T-cell (primary cell): Measurements from ENCODE around the gene KIAA0930. TPM values are rescaled to one million over a fixed set of nuclear protein-coding genes. Genes with fewer than 3 reads are reported as not detected.

ENCODE experiments used
- ATAC-seq, 4 experiments: fragments of 200-7000 bp in 3 of 4; fragments of 150-1000 bp in 1 of 4; cut with Tn5 transposase; replicated peaks in 1 of 4; 1 replicate in 3 of 4; 2 replicates in 1 of 4; pipeline ENCODE4 v1.10.0; 2021; ENCODE audit warnings: moderate library complexity in 3 of 4, mild to moderate bottlenecking in 2 of 4, moderate number of reproducible peaks in 1 of 4
- CTCF ChIA-PET, 2 donors: fragments of 300-600 bp; sonication (Branson Sonifier 250); formaldehyde crosslinking; loops; one replicate each; lab custom pipeline; 2022; ENCODE audit warnings: antibody characterized with exemption in 2 of 2; lab: Charles Lee
- POLR2A ChIA-PET, 2 donors: fragments of 300-600 bp; sonication (Branson Sonifier 250); formaldehyde crosslinking; loops; one replicate each; lab custom pipeline; 2022; ENCODE audit warnings: antibody characterized with exemption in 2 of 2; lab: Charles Lee
- DNase-seq, 35 experiments: peaks; one replicate each; pipeline versions ENCODE4 v3.0.0 to v3.0.0-alpha.2; 2013 to 2023
- H3K27ac ChIP-seq: one replicate; pipeline ENCODE4 v1.5.1; 2013; ENCODE audit warnings: low read length
- H3K27me3 ChIP-seq, 2 experiments: replicated peaks in 1 of 2; 1 replicate in 1 of 2; 2 replicates in 1 of 2; pipeline versions ENCODE4 v1.6.1 to v1.7.0; 2013; ENCODE audit warnings: low read length in 1 of 2, mixed read lengths in 1 of 2; ENCODE audit not compliant: control insufficient read depth in 2 of 2, insufficient read depth in 2 of 2; ENCODE audit errors: extremely low read depth in 1 of 2
- H3K36me3 ChIP-seq, 2 donors: 1 replicate in 1 of 2; 2 replicates in 1 of 2; pipeline versions ENCODE4 v1.6.1 to v1.7.0; 2013; ENCODE audit warnings: low read length in 1 of 2; ENCODE audit not compliant: control insufficient read depth in 2 of 2, insufficient read depth in 1 of 2; ENCODE audit errors: extremely low read depth in 1 of 2
- H3K4me1 ChIP-seq, 2 experiments: 1 replicate in 1 of 2; 2 replicates in 1 of 2; pipeline versions ENCODE4 v1.6.1 to v1.7.0; 2013; ENCODE audit warnings: low read length in 2 of 2, mixed read lengths in 1 of 2; ENCODE audit not compliant: insufficient read depth in 2 of 2, control insufficient read depth in 1 of 2; ENCODE audit errors: extremely low read depth in 1 of 2
- H3K4me3 ChIP-seq, 2 donors: 1 replicate in 1 of 2; 2 replicates in 1 of 2; pipeline versions ENCODE4 v1.5.1 to v1.7.0; 2013; ENCODE audit warnings: mild to moderate bottlenecking in 2 of 2, low read length in 1 of 2, moderate library complexity in 1 of 2; ENCODE audit not compliant: control insufficient read depth in 1 of 2; ENCODE audit errors: extremely low read depth in 1 of 2
- H3K9me3 ChIP-seq: 2 replicates; pipeline ENCODE4 v1.7.0; 2013
- H3K27ac Mint-ChIP-seq, 2 donors: one replicate each; pipeline ENCODE4 v1.8.0; 2020 to 2021; ENCODE audit warnings: mild to moderate bottlenecking in 2 of 2, mixed read lengths in 2 of 2
- H3K27me3 Mint-ChIP-seq, 2 donors: one replicate each; pipeline ENCODE4 v1.8.0; 2021 to 2022; ENCODE audit warnings: mixed read lengths in 2 of 2
- H3K36me3 Mint-ChIP-seq: one replicate; pipeline ENCODE4 v1.8.0; 2021; ENCODE audit warnings: mixed read lengths
- H3K4me1 Mint-ChIP-seq, 3 donors: one replicate each; pipeline ENCODE4 v1.8.0; 2020 to 2022; ENCODE audit warnings: mixed read lengths in 3 of 3, mild to moderate bottlenecking in 1 of 3
- H3K4me3 Mint-ChIP-seq, 3 donors: one replicate each; pipeline ENCODE4 v1.8.0; 2020 to 2022; ENCODE audit warnings: mild to moderate bottlenecking in 3 of 3, mixed read lengths in 3 of 3, moderate library complexity in 3 of 3
- H3K9me3 Mint-ChIP-seq, 3 donors: one replicate each; pipeline ENCODE4 v1.8.0; 2020 to 2022; ENCODE audit warnings: mixed read lengths in 3 of 3
- WGBS: methylation state at CpG from one replicate; pipeline ENCODE4 v1.1.5; 2013; ENCODE audit warnings: missing lambda C conversion rate; ENCODE audit not compliant: insufficient coverage; 5-methylcytosine and 5-hydroxymethylcytosine counted together
- total RNA-seq, 35 experiments: library from RNA in 6 of 35; stranded (reverse) in 6 of 35; fragments of 120-200 nt in 1 of 35; gene quantifications; one replicate each; pipeline versions ENCODE4 v1.2.1 to v1.2.4 and lab custom pipeline; 2013 to 2026

Gene KIAA0930
- total RNA-seq, 5 donors from 2014 or later (not counting 1 experiment from before 2014, with no cell fraction given), result 21.2 to 40.2 (median 30.8) TPM

DNA sequence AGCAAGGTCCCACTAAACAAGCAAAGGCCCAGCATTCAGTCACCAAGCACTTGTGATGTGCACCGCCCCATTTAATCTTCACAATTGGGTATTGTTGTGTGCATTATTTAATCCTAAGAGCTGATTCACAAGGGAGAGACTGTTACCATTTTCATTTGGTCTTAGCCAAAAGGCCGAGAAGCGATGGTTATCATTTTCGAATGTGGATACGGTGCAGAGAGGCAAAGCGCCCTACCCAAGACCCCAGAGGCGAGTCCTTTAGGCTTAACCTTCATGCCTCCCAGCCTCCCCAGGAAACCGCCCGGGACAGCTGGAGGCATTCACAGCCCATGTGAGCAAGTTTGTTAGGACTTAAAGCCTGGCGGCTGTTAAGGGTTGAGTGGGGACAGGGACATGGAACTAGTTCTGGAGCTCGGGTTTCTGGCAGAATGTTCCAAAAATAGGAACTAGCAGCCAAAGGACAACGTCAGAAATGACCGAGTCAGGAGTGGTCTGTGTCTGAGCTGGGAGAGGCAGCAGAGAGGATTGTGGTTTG, 31.0 kb upstream of the KIAA0930 start:
- Histone ChIP-seq H3K4me1 (peaks cover 4 to 17% of the 10 kb centered on the region in 2 experiments), H3K4me3 (no peak overlapping the region), H3K36me3 (no peaks in the 10 kb centered on the region), H3K27ac (no peak overlapping the region), H3K27me3 (peaks cover 0 to 49% of the 10 kb centered on the region in 2 experiments), H3K9me3 (no peaks in the 10 kb centered on the region)
- Mint-ChIP-seq H3K9me3 (no peaks in the 10 kb centered on the region), H3K27me3 (peaks cover 3% of the 10 kb centered on the region in 2 donors), H3K4me1 (peaks cover 10 to 15% (median 12%) of the 10 kb centered on the region in 3 donors), H3K4me3 (no peak overlapping the region), H3K27ac (peak overlapping the region in 1 of 2 donors; percentile 4), H3K36me3 (no peaks in the 10 kb centered on the region)
- CTCF ChIA-PET, result interaction anchor here (0.6 to 0.9 kb wide), 4 partner anchors 10 to 153 kb away, joined by 3 to 9 read pairs (median 4); no protein-coding TSS in a partner anchor
- 70% methylated on average over 5 of the region's 13 CpGs for WGBS
- ATAC-seq (no peak), DNase-seq (no peak)
- POLR2A ChIA-PET, result no interaction called here

DNA sequence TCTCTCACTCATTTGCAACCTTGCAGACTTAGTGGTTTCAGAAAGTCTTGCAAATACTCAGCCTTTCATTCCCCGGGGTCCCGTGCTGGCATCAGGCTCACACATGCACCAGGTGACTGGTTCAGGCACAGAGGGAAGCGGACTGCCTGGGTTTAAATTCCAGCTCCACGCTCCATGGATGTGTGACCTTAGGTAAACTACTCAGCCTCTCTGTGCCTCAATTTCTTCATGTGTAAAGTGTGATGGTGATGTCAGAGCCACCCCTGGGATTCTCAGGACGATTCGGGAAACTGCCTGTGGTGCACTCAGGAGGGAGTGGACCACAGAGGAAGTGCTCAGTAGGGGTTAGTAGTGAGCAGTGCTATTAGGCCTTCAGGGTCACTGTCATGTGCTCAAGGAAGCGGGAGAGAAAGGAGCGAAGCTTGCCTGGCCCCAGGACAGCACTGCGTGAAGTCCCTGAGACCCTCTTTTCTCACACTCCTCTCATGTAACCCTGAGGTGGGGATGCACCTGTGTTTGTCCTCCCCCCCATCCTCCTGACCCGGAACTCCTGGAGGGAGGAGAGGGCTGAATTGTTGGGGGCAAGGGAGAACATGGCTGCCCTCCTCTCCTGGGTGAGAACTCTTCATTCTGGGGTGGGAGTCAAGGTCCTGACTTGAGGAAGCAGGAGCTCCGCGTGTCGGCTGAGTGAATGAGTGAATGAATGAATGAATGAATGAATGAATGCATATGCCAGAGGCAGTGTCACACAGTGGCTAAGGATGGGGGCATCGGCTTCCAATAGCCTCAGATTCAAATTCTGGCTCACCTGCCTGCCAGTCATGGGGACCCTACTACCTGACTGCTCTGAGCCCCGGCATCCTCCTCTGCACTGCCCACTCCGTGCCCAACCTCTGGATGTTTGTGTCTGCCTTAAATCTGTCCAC, 29.7 kb upstream of the KIAA0930 start:
- no peak overlapping the region for H3K4me3 ChIP-seq
- Mint-ChIP-seq H3K4me1 (peaks cover 10 to 15% (median 12%) of the 10 kb centered on the region in 3 donors), H3K4me3 (peak overlapping the region; percentile 73 to 85 (median 80)), H3K36me3 (no peaks in the 10 kb centered on the region), H3K9me3 (no peaks in the 10 kb centered on the region), H3K27ac (no peak overlapping the region), H3K27me3 (peaks cover 3% of the 10 kb centered on the region in 2 donors)
- no peaks in the 10 kb centered on the region for H3K9me3 ChIP-seq
- CTCF ChIA-PET, result no interaction called here
- no peaks in the 10 kb centered on the region for H3K36me3 ChIP-seq
- DNase-seq (no peak), ATAC-seq (no peak)
- no peak overlapping the region for H3K27ac ChIP-seq
- WGBS, result 83% methylated on average over 7 of the region's 16 CpGs
- peaks cover 4 to 17% of the 10 kb centered on the region in 2 experiments for H3K4me1 ChIP-seq
- peaks cover 0 to 51% of the 10 kb centered on the region in 2 experiments for H3K27me3 ChIP-seq
- POLR2A ChIA-PET, result no interaction called here

DNA sequence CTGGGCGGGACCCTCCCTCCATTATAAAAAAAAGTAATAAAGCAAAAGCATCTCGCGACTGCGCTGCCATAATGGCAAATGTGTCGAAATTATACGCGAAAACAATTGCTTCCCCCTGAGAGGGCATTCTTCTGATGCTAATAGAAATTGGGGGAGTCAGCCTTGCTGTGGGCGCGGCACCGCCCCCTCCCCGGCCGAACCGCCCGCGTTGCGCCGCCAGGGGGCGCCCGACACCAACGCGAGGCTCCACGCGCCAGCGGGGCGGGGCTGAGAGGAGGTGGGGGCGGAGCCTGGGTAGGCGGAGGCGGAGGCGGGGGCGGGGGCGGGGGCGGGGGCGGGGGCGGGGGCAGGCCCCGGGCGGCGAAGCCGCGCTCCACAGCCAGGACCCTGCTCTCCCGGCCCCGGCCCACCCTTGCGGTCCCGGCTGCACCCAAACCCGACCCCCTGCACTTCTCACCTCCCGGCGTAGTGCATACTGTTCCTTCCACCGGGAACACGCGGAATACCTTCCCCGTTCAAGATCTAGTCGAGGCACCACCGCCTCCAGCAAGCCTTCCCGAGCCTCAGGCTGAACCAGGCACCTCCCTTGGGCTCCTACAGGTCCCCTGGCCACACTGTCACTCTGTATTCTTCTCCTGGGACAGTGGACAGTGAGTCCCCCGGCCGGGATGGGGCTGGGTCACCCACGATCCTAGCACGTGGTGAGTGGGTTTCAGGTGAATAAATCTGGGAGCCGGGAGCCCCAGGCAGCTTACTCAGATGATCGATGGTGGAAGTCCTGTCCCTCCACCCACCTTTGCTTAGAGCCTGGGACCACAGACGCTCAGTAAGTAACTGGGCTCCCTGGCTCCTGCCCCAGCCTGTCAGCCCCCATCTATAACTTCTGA, 28.5 kb upstream of the KIAA0930 start:
- H3K4me1 ChIP-seq, result peaks cover 4 to 17% of the 10 kb centered on the region in 2 experiments
- H3K9me3 Mint-ChIP-seq, result no peaks in the 10 kb centered on the region
- H3K27ac ChIP-seq, result no peak overlapping the region
- H3K27ac Mint-ChIP-seq, result peak overlapping the region; percentile 11 to 48
- peak; percentile 64 to 96 (median 86) for DNase-seq
- H3K9me3 ChIP-seq, result no peaks in the 10 kb centered on the region
- no peaks in the 10 kb centered on the region for H3K36me3 ChIP-seq
- H3K4me1 Mint-ChIP-seq, result peaks cover 10 to 15% (median 12%) of the 10 kb centered on the region in 3 donors
- no peaks in the 10 kb centered on the region for H3K36me3 Mint-ChIP-seq
- peak overlapping the region; percentile 73 to 85 (median 80) for H3K4me3 Mint-ChIP-seq
- H3K27me3 ChIP-seq, result peaks cover 0 to 46% of the 10 kb centered on the region in 2 experiments
- H3K27me3 Mint-ChIP-seq, result peaks cover 3% of the 10 kb centered on the region in 2 donors
- peak overlapping the region; percentile 70 to 94 for H3K4me3 ChIP-seq
- POLR2A ChIA-PET, result no interaction called here
- peak; percentile 94 to 98 (median 96) for ATAC-seq
- CTCF ChIA-PET, result no interaction called here
- 5% methylated on average over 33 of the region's 60 CpGs for WGBS

DNA sequence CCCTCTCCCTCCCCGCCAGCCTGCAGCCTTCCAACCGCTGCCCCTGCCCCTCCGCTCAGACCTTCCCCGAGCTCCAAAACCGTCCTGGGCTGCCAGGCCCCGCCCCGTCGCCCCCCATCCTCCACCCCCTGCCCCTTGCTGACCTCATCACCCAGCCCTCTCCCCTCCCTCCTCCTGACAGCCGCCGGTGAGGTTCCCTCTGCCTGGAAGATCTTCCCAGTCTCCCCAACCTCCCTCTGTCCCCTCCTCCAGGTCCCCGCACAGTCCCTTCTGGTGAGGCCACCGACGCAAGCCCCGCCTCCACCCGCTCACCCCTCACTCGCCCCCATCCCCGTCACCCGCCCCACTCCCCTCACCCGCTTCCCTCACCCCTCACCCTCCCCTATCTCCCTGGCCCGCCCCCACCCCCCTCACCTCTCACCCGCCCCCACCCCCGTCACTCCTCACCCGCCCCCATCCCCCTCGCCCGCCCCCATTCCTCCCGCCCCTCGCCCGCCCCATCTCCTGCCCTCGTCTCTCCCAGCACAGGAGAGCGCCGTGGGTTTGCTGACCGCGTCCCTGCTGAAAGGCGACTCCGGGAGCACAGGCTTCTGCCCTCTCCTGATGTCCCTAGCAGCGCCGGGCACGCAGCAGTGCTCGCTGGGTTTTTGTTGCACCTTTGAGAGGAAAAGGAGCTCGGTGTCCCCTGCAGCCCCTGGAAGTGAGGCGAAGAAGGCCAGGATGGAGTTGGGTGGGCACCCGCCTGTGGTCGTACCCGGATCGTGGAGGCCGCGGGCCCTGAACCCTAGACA, 27.7 kb upstream of the KIAA0930 start:
- peak; percentile 6 to 34 (median 17) for ATAC-seq
- H3K36me3 ChIP-seq, result no peaks in the 10 kb centered on the region
- peaks cover 4 to 17% of the 10 kb centered on the region in 2 experiments for H3K4me1 ChIP-seq
- ChIA-PET POLR2A (no interaction called here), CTCF (interaction anchor here (0.5 to 0.9 kb wide), 2 partner anchors 22 to 937 kb away, joined by 3 to 12 read pairs; no protein-coding TSS in a partner anchor)
- DNase-seq, result peak in 3 of 35 experiments; percentile 10 to 33 (median 17)
- Mint-ChIP-seq H3K27me3 (peaks cover 6 to 11% of the 10 kb centered on the region in 2 donors), H3K4me3 (peak overlapping the region; percentile 73 to 85 (median 79)), H3K4me1 (peaks cover 10 to 20% (median 17%) of the 10 kb centered on the region in 3 donors), H3K9me3 (no peaks in the 10 kb centered on the region), H3K36me3 (no peaks in the 10 kb centered on the region), H3K27ac (no peak overlapping the region)
- peaks cover 0 to 47% of the 10 kb centered on the region in 2 experiments for H3K27me3 ChIP-seq
- H3K4me3 ChIP-seq, result peak overlapping the region; percentile 70 to 94
- no peak overlapping the region for H3K27ac ChIP-seq
- H3K9me3 ChIP-seq, result no peaks in the 10 kb centered on the region
- 0% methylated on average over 10 of the region's 47 CpGs for WGBS

DNA sequence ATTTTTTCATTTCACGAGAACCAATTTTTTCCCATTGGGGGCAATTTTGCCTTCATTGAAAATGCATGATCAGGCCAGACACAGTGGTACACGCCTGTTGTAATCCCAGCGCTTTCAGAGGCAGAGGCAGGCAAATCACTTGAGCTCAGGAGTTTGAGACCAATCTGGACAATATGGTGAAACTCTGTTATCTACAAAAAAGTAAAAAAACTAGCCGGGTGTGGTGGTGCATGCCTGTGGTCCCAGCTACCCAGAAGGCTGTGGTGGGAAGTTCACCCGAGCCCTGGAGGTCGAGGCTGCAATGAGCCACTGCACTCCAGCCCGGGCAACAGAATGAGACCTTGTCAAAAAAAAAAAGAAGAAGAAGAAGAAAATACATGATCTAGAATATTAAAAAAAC, 24.8 kb upstream of the KIAA0930 start:
- no peaks in the 10 kb centered on the region for H3K36me3 ChIP-seq
- WGBS, result 100% methylated on average over 2 of the region's 7 CpGs
- no peak overlapping the region for H3K27ac ChIP-seq
- DNase-seq, result no peak
- POLR2A ChIA-PET, result no interaction called here
- ATAC-seq, result no peak
- CTCF ChIA-PET, result no interaction called here
- H3K9me3 ChIP-seq, result no peaks in the 10 kb centered on the region
- Mint-ChIP-seq H3K27me3 (peaks cover 12 to 15% of the 10 kb centered on the region in 2 donors), H3K4me1 (peaks cover 10 to 21% (median 19%) of the 10 kb centered on the region in 3 donors), H3K36me3 (no peaks in the 10 kb centered on the region), H3K9me3 (no peaks in the 10 kb centered on the region), H3K27ac (no peak overlapping the region), H3K4me3 (no peak overlapping the region)
- no peak overlapping the region for H3K4me3 ChIP-seq
- peaks cover 0 to 57% of the 10 kb centered on the region in 2 experiments for H3K27me3 ChIP-seq
- peaks cover 4 to 17% of the 10 kb centered on the region in 2 experiments for H3K4me1 ChIP-seq
